ENCODE results near the gene SLC13A5.

DNA sequence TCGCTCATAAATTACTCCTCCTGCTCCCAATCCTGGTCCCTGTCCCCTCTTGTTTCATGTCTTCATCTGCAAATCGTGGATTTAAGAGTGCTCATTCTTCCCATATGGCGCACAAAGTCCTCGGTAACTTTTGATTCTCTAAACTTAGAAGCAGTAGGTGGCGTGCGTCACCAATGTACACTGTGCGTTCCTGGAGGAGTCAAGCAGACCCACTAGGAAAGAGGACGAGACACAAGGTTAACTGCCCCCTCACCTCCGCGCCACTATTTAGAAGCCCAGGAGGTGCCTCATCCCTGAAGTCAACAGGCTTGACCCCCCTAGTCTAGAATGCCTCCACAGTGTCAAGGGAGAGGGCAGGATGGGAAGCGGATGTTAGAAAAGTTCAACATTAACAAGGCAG lies 2.9 kb downstream of the SLC13A5 start:
- TF ChIP-seq, protein P1, sequence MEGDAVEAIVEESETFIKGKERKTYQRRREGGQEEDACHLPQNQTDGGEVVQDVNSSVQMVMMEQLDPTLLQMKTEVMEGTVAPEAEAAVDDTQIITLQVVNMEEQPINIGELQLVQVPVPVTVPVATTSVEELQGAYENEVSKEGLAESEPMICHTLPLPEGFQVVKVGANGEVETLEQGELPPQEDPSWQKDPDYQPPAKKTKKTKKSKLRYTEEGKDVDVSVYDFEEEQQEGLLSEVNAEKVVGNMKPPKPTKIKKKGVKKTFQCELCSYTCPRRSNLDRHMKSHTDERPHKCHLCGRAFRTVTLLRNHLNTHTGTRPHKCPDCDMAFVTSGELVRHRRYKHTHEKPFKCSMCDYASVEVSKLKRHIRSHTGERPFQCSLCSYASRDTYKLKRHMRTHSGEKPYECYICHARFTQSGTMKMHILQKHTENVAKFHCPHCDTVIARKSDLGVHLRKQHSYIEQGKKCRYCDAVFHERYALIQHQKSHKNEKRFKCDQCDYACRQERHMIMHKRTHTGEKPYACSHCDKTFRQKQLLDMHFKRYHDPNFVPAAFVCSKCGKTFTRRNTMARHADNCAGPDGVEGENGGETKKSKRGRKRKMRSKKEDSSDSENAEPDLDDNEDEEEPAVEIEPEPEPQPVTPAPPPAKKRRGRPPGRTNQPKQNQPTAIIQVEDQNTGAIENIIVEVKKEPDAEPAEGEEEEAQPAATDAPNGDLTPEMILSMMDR (IDR thresholded peaks at IDR 0.05): no peak
- TF ChIP-seq EZH2 (IDR thresholded peaks at IDR 0.05; ENCODE audit: borderline replicate concordance, insufficient read depth, low read depth, low read length, poor library complexity, severe bottlenecking): no peak

Measured in B cell (primary cell).